Activated CD8-positive, alpha-beta memory T cell treated with anti-CD3 and anti-CD28 coated beads for 48 hours (primary cell): ENCODE results near the gene GRN.
"Not testable (repeated sequence)": the region's sequence is repeated elsewhere in the genome, so short reads cannot be mapped to it uniquely, and the experiment has no call there.

ENCODE experiments used
- DNase-seq, 3 experiments: peaks; one replicate each; pipeline ENCODE4 v3.0.0-alpha.2; 2020; ENCODE audit warnings: low read depth in 2 of 3, low spot score in 2 of 3

GRN gene

DNA sequence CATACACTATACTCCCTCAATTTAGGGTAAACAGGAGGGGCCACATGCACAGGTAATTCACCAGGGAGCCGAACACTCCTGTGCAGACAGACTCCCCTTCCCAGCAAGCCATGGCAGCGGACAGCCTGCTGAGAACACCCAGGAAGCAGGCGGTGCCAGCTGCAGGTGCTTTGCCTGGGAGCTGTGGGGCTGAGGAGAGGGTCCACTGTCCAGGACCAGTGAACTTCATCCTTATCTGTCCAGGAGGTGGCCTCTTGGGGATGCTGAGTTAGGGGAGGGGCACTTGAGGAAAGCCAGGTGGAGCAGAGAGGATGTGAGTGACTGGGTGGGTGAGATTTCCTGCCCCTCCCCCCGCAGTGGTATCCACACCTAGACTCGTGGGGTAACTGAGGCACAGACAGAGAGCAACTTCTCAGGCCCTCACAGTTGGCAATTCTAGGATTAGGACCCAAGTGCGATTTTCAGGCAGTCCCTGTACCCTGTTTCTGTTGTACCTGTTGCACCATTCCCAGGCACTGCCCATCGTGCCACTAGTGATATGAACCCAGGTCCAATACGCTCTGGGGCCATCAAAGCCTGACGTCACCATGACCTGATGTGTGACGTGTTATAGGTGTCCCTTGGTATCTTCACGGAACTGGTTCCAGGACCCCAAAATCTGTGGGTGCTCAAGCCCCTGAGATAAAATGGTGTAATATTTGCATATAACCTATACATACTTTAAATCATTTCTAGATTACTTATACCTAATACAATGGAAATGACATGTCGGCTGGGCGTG lies 1.2 kb downstream of the GRN start:
- DNase-seq, result no peak

- DNase-seq, result not testable (repeated sequence)
Measured at GRCh38 chr17:44347206-44348055, 2.3 kb downstream of the GRN start.

DNA sequence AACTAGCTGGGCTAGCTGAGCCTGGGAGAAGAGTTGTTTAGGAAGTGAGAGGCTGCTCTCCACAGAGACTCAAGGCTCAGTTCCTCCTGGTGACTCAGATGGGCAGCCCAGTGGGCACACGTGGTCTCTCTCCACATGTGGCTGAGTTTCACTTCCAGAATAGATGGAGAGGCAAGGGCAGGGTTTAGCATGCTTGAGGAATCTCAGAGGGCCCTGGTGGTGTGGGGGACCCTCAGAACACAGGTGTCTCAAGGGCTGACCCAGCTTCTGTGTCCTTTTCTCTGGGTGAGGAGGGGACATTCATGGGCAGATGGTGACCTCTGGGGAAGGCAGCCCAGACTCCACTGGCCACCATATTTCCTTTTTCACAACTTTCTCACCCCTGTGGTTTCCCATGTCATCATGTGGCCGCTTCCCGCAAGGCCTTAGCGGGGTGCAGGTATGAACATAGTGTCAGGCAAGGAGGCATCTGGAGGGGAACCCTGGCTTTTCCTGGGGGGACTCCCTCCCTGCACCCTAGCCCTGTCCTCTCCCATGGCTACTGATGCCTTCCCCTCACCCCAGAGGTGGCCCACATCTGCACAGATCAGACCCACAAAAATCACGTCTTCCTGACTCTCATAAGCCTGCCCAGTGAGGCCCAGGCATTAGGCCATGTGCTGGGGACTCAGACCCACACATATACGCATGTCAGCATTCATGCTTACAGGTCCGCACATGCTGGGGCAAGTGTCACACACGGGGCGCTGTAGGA lies 3.3 kb downstream of the GRN start:
- DNase-seq, result no peak

- no peak for DNase-seq
Measured at GRCh38 chr17:44348988-44349364, 3.9 kb downstream of the GRN start.

GRCh38 chr17:44349553-44350070 lies 4.5 kb downstream of the GRN start:
- no peak for DNase-seq

GRCh38 chr17:44350733-44351226 lies 5.7 kb downstream of the GRN start:
- DNase-seq, result peak in 2 of 3 experiments; percentile 45 to 56

GRCh38 chr17:44351464-44351863 lies 6.4 kb downstream of the GRN start:
- DNase-seq, result no peak

GRCh38 chr17:44351961-44352827 lies 7.1 kb downstream of the GRN start:
- no peak for DNase-seq

DNA sequence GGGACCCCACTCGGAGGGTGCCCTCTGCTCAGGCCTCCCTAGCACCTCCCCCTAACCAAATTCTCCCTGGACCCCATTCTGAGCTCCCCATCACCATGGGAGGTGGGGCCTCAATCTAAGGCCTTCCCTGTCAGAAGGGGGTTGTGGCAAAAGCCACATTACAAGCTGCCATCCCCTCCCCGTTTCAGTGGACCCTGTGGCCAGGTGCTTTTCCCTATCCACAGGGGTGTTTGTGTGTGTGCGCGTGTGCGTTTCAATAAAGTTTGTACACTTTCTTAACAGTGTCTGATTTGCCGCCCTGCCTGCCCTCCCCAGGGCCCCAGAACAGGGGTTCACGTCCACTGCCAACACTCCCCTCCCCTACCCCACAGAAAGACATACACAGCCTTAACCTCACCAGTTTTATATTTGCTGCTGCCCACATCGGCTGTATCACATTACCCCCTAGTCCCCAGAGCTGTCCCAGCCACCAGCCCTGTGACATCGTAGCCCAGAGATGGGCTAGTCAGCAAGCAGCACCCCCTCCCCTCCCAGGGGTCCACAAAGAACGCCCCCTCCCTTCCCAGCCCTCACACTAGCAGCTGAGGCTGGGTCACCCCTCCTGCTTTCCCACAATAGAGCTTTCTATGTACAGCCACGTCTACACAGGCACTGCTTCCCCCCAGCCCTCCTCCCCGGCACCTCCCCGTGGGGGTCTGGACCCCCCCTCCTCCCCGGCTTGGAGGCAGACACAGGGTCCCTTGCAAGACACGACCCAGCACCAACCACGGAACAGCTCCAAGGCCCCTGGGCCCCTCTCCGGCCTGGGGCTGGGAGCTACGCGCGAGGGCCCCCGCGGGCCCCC lies 7.9 kb downstream of the GRN start:
- DNase-seq, result no peak

DNA sequence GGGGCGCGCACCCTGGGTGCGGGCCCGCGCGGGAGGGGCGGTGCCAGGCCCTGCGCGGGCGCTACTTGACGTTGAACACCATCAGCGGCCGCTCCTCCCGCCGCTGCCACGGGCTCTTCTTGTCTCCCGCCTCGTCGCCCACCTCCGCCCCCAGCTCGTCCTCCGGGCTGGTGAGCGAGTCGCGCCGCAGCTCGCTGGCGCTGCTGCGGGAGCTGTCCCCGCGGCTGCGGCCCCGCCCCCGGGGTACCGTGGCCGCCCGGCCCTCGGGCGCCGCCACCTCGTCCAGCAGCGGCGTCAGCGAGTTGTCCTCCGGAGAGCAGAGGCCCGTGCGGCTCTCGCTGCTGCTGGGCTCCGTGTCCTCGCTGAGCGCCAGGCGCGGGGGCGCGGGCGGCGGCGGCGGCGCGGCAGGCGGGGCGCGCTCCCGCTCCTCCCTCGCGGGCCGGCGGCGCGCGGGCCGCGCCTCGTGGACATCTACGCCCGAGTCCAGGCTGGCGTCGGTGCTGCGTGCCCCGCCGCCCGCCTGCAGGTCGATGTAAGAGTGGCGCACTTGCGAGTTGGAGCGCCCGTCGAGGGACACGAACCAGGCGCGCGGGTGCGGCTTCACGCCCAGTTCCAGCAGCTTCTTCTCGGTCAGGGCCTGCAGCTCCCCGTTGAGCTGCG lies 8.7 kb downstream of the GRN start:
- DNase-seq, result no peak

DNA sequence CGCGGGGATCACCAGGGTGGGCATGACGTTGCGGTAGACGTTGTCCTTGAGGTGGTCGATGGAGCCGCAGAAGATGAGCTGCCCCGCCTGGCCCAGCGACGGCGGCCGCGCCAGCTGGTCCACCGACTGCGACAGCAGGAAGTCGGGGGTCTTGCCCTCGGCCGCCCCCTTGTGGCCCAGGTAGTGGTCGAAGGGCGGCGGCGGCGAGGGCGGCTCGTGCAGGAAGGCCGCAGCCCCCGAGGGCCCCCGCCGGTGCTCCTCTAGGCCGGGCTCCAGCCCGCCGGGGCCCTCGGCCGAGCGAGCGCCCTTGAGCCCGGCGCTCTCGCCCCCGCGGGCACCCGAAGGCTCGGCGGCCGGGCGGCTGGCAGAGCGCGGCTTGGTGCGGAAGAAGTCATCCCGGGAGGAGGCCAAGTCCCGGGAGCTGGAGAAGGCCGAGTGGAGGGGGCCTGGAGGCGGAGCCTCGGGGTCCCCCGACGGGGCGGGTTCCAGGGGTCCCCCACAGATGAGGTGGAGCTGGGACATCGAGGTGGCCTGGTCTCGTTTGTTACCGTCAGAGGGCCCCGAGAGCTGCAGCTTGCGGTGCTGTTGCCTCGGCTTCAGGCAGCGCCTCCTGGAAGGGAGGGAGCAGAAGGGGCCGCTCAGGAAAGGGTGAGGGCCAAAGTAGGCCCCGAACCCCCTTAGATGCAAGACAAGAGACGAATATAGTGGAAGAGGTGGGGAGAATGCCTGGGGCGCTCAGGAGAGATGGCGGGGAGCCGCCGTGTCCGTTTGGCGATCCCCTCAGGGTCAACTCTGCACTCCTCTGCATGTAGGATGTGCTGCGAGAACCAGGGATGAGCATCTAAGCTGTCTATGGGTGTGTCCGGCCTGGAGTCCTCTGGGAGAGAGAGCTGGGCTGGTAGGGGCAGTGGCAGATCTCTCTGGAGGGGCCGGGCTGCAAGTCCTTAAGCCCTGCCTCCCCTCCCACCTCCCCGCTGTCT lies 9.8 kb downstream of the GRN start:
- peak in 1 of 3 experiments; percentile 46 for DNase-seq

- DNase-seq, result no peak
Measured at GRCh38 chr17:44355642-44356099, 10.6 kb downstream of the GRN start.

DNA sequence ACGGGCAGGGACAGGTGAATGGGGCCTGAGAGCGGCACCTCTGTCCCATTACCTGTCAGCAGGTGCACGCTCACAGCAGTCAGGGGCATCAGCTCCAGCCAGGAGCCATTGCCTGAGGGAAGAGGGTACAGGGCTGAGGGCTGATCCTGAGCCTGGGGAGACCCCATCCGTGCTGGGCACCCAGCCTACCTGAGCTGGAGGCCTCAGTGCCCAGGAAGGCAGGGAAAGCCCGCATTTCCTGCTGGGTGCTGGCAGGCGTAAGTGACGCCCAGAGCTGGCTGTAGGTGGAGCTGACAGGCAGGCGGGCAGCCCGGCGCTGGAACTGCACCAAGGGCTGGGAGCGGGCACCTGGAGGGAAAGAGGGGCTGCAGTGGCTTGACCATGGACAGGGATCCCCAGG lies 11.1 kb downstream of the GRN start:
- DNase-seq, result no peak

- no peak for DNase-seq
Measured at GRCh38 chr17:44358066-44358465, 13.0 kb downstream of the GRN start.

GRCh38 chr17:44359006-44359405 lies 13.9 kb downstream of the GRN start:
- no peak for DNase-seq

DNA sequence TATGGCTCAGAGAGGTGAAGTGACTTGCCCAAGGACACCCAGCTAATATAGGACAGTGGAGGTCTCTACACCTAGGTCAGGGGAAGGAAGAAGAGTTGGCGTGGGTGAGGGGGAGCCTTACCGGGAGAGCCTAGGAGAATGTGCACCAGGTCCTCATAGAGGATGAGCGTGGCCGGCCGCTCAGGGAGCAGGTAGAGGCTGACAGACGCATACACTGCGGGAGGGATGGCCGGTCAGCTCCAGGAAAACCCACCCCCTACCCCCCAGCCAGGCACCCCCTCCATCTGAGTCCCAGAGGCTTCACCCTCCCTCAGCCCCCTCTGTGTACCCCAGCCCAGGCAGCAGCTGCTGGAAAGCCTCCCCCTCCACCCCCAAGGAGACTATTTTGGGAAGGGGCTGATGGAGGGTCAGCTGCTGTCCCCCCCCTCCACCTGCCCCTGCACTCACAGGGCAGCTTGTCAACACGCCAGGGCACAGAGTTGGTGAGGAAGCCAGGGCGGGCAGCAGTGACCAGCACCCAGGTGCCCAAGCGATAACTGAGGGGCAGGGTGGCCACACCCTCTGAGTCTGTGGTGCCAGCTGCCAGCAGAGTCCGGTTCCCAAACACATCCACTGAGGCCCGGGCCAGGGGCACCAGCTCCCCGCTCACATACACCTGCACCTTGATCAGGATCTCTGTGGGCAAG lies 14.5 kb downstream of the GRN start:
- no peak for DNase-seq

- DNase-seq, result no peak
Measured at GRCh38 chr17:44360144-44360533, 15.0 kb downstream of the GRN start.
